H1 (cell line): ENCODE measurements around the gene NDUFB5. TPM values are rescaled to one million over a fixed set of nuclear protein-coding genes. Genes with fewer than 3 reads are reported as not detected.

Experiments used
- CBX5 ChIP-seq: fragments of 300-800, 300-1000 bp; sonication (generic); IDR thresholded peaks from 2 replicates; pipeline ENCODE4 v1.7.1; 2016; ENCODE audit warnings: antibody characterized with exemption, low read length, low read depth
- CHD1 ChIP-seq: IDR thresholded peaks from 2 replicates; pipeline ENCODE4 v1.6.1; 2012; ENCODE audit warnings: low read depth, low read length, improper control_type of control experiment
- MAFK ChIP-seq: IDR thresholded peaks from 2 replicates; pipeline ENCODE4 v1.6.1; 2012; ENCODE audit warnings: low read depth, mild to moderate bottlenecking, improper control_type of control experiment, low read length
- SRF ChIP-seq: IDR thresholded peaks from 2 replicates; pipeline ENCODE4 v1.6.1; 2011; ENCODE audit warnings: mild to moderate bottlenecking, low read depth, low read length, moderate library complexity
- polyA plus RNA-seq, 7 experiments: library from polyadenylated mRNA; depleted of rRNA in 3 of 7; stranded (reverse) in 5 of 7; unstranded in 2 of 7; fragments of >200 nt in 5 of 7; fragments of 200-250 nt in 2 of 7; gene quantifications; 1 replicate in 5 of 7; 2 replicates in 1 of 7; 4 replicates in 1 of 7; pipeline versions ENCODE4 v1.2.1 to v1.2.3, GENCODE V29; 2011 to 2013; ENCODE audit warnings: missing spikeins in 2 of 7, mixed read lengths in 2 of 7
- total RNA-seq: library from RNA; stranded (reverse); fragmentation: NEBNext Ultra II Directional; extraction: Animal tissue kit (Norgen Biotek cat#: 25700); gene quantifications from 2 replicates; pipeline ENCODE4 v1.2.1, GENCODE V29; 2021
- TF ChIP-seq, protein P1 (sequence below): IDR thresholded peaks from 2 replicates; pipeline ENCODE4 v1.6.1; 2011; ENCODE audit warnings: low read length, improper control_type of control experiment

Gene NDUFB5
- total and polyA plus RNA-seq, 2 of the 8 experiments (the other 6 are each of a cell fraction or from before 2014, with no cell fraction given) = 46.1 to 85.8 TPM

DNA sequence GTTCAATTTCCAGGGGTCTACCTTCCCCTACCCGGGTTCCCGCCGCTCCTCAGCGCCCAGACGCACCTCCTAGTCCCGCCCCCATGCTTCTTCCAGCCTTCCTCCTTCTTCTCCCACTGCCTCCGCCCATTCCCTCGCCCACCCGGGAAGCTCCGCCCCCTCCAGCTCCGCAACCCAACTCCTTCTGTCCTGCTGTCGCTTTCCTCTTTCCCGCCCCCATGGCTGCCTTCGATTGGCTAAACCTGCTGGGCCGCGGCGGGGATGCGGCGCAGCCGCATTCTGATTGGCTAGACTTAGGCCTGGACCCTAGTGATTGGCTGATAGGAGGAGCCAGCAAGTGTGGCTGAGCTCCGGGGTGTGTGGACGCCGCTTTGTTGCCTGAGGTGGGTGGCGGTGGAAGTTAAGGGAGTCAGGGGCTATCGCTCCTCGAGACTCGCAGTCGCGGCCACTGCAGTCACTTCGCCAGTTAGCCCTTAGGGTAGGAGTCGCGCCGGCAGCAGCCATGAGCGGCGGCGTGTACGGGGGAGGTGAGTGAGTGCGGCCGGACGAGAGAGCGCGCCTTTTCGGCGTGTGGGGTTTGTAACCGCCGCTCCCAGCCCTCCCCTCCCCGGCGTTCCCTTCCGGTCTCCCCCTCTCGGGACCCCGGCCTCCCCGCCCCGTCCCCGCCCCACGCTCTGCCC, 41.9 kb upstream of the NDUFB5 start, which contains the start of gene ACTL6A (continued):
- TF ChIP-seq, protein P1, sequence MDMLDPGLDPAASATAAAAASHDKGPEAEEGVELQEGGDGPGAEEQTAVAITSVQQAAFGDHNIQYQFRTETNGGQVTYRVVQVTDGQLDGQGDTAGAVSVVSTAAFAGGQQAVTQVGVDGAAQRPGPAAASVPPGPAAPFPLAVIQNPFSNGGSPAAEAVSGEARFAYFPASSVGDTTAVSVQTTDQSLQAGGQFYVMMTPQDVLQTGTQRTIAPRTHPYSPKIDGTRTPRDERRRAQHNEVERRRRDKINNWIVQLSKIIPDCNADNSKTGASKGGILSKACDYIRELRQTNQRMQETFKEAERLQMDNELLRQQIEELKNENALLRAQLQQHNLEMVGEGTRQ = no peak
- TF ChIP-seq CHD1 = no peak
- no peak for TF ChIP-seq SRF
- TF ChIP-seq CBX5 = no peak
- no peak for TF ChIP-seq MAFK
- TF ChIP-seq, all 59 proteins: peak for 15
